Liver (tissue), 3 donors: ENCODE results near the gene SPATA17.

Source experiments
- EGR1 ChIP-seq, 2 donors: IDR thresholded peaks; 2 replicates each; pipeline ENCODE4 v1.6.1; 2016 to 2018; ENCODE audit warnings: antibody characterized with exemption in 2 of 2, low read depth in 2 of 2
- FOXA1 ChIP-seq: IDR thresholded peaks from 2 replicates; pipeline ENCODE4 v1.6.1; 2016; ENCODE audit warnings: antibody characterized with exemption
- GABPA ChIP-seq, 2 donors: IDR thresholded peaks in 1 of 2; conservative IDR thresholded peaks in 1 of 2; 2 replicates each; pipeline ENCODE4 v1.6.1; 2016; ENCODE audit warnings: antibody characterized with exemption in 2 of 2, mild to moderate bottlenecking in 1 of 2, moderate library complexity in 1 of 2
- HNF4G ChIP-seq: IDR thresholded peaks from 2 replicates; pipeline ENCODE4 v1.6.1; 2016; ENCODE audit warnings: antibody characterized with exemption
- JUND ChIP-seq, 2 donors: IDR thresholded peaks; 2 replicates each; pipeline ENCODE4 v1.6.1; 2016; ENCODE audit warnings: antibody characterized with exemption in 2 of 2
- NR2F2 ChIP-seq: IDR thresholded peaks from 2 replicates; pipeline ENCODE4 v1.6.1; 2016; ENCODE audit warnings: antibody characterized with exemption
- RAD21 ChIP-seq, 2 donors: IDR thresholded peaks; 2 replicates each; pipeline ENCODE4 v1.6.1; 2016; ENCODE audit warnings: antibody characterized with exemption in 2 of 2, mild to moderate bottlenecking in 2 of 2
- YY1 ChIP-seq: IDR thresholded peaks from 2 replicates; pipeline ENCODE4 v1.6.1; 2016; ENCODE audit warnings: antibody characterized with exemption, mild to moderate bottlenecking
- TF ChIP-seq, protein P1 (sequence below): fragments of 150-350 bp; IDR thresholded peaks from 2 replicates; pipeline ENCODE4 v1.5.1; 2017; ENCODE audit warnings: improper control_type of control experiment, low read depth, low read length; ENCODE audit not compliant: missing input control
- TF ChIP-seq, protein P2 (sequence below): IDR thresholded peaks from 2 replicates; pipeline ENCODE4 v1.6.1; 2016; ENCODE audit warnings: antibody characterized with exemption
- TF ChIP-seq, protein P3 (sequence below): IDR thresholded peaks from 2 replicates; pipeline ENCODE4 v1.6.1; 2016; ENCODE audit warnings: antibody characterized with exemption, mild to moderate bottlenecking
- TF ChIP-seq, protein P4 (sequence below): IDR thresholded peaks from 2 replicates; pipeline ENCODE4 v1.6.1; 2016; ENCODE audit warnings: antibody characterized with exemption
- TF ChIP-seq, protein P5 (sequence below): IDR thresholded peaks from 2 replicates; pipeline ENCODE4 v1.6.1; 2016; ENCODE audit warnings: antibody characterized with exemption
- donor health status: healthy.
- donor health status: healthy.

DNA sequence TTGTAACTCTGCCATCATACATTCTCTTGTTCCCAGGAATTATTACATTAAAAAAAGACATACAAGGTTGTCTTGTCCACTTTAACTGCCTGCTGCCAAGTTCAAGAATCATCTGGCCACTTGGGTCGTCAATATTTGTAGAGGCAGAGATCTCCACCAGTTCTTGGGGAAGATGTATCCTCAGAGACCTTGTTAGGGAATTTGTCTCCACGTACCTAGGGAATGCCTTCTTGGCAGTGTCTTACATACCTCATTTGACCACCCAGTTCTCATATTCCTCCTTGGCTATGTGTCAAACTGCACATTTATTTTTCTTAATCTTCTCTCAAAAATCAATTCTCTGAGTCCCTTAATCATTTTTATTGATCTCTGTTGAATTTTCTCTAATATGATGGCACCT, 266.0 kb downstream of the SPATA17 start:
- TF ChIP-seq YY1 (no peak), GABPA (IDR thresholded peaks at IDR 0.05 in 1 of 2, conservative IDR thresholded peaks at IDR 0.05 in 1 of 2) (no peak), JUND (IDR thresholded peaks at IDR 0.05) (no peak), NR2F2 (no peak), FOXA1 (no peak), EGR1 (IDR thresholded peaks at IDR 0.05; ENCODE audit: low read depth in 2 of 2) (no peak), HNF4G (no peak), RAD21 (IDR thresholded peaks at IDR 0.05) (no peak)
- TF ChIP-seq, protein P1, sequence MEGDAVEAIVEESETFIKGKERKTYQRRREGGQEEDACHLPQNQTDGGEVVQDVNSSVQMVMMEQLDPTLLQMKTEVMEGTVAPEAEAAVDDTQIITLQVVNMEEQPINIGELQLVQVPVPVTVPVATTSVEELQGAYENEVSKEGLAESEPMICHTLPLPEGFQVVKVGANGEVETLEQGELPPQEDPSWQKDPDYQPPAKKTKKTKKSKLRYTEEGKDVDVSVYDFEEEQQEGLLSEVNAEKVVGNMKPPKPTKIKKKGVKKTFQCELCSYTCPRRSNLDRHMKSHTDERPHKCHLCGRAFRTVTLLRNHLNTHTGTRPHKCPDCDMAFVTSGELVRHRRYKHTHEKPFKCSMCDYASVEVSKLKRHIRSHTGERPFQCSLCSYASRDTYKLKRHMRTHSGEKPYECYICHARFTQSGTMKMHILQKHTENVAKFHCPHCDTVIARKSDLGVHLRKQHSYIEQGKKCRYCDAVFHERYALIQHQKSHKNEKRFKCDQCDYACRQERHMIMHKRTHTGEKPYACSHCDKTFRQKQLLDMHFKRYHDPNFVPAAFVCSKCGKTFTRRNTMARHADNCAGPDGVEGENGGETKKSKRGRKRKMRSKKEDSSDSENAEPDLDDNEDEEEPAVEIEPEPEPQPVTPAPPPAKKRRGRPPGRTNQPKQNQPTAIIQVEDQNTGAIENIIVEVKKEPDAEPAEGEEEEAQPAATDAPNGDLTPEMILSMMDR: no peak
- TF ChIP-seq, protein P2, sequence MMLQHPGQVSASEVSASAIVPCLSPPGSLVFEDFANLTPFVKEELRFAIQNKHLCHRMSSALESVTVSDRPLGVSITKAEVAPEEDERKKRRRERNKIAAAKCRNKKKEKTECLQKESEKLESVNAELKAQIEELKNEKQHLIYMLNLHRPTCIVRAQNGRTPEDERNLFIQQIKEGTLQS: no peak
- TF ChIP-seq, protein P3, sequence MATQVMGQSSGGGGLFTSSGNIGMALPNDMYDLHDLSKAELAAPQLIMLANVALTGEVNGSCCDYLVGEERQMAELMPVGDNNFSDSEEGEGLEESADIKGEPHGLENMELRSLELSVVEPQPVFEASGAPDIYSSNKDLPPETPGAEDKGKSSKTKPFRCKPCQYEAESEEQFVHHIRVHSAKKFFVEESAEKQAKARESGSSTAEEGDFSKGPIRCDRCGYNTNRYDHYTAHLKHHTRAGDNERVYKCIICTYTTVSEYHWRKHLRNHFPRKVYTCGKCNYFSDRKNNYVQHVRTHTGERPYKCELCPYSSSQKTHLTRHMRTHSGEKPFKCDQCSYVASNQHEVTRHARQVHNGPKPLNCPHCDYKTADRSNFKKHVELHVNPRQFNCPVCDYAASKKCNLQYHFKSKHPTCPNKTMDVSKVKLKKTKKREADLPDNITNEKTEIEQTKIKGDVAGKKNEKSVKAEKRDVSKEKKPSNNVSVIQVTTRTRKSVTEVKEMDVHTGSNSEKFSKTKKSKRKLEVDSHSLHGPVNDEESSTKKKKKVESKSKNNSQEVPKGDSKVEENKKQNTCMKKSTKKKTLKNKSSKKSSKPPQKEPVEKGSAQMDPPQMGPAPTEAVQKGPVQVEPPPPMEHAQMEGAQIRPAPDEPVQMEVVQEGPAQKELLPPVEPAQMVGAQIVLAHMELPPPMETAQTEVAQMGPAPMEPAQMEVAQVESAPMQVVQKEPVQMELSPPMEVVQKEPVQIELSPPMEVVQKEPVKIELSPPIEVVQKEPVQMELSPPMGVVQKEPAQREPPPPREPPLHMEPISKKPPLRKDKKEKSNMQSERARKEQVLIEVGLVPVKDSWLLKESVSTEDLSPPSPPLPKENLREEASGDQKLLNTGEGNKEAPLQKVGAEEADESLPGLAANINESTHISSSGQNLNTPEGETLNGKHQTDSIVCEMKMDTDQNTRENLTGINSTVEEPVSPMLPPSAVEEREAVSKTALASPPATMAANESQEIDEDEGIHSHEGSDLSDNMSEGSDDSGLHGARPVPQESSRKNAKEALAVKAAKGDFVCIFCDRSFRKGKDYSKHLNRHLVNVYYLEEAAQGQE: no peak
- TF ChIP-seq, protein P4, sequence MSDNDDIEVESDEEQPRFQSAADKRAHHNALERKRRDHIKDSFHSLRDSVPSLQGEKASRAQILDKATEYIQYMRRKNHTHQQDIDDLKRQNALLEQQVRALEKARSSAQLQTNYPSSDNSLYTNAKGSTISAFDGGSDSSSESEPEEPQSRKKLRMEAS: no peak
- TF ChIP-seq, protein P5, sequence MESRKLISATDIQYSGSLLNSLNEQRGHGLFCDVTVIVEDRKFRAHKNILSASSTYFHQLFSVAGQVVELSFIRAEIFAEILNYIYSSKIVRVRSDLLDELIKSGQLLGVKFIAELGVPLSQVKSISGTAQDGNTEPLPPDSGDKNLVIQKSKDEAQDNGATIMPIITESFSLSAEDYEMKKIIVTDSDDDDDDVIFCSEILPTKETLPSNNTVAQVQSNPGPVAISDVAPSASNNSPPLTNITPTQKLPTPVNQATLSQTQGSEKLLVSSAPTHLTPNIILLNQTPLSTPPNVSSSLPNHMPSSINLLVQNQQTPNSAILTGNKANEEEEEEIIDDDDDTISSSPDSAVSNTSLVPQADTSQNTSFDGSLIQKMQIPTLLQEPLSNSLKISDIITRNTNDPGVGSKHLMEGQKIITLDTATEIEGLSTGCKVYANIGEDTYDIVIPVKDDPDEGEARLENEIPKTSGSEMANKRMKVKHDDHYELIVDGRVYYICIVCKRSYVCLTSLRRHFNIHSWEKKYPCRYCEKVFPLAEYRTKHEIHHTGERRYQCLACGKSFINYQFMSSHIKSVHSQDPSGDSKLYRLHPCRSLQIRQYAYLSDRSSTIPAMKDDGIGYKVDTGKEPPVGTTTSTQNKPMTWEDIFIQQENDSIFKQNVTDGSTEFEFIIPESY: no peak
